Upper lobe of left lung (tissue), 6 donors: ENCODE measurements around the gene UNCX. TPM values are rescaled to one million over a fixed set of nuclear protein-coding genes. Genes with fewer than 3 reads are reported as not detected.
A peak's percentile ranks its signal among the peaks of the same experiment; 100 is the strongest.

Experiments used
- ATAC-seq, 2 donors: fragments of 200-7000 bp; cut with Tn5 transposase; one replicate each; pipeline ENCODE4 v1.9.1; 2022; ENCODE audit warnings: mild to moderate bottlenecking in 2 of 2, moderate library complexity in 2 of 2; ENCODE audit not compliant: low FRiP score in 2 of 2
- DNase-seq, 2 donors: peaks; one replicate each; pipeline ENCODE4 v3.0.0-alpha.2; 2019 to 2020
- H3K27ac ChIP-seq, 4 donors: fragments of 200-600 bp; sonication (generic); one replicate each; pipeline ENCODE4 v1.5.1; 2016 to 2019
- H3K27me3 ChIP-seq, 4 donors: fragments of 200-600 bp; sonication (generic); one replicate each; pipeline ENCODE4 v1.5.1; 2017 to 2019
- H3K36me3 ChIP-seq, 4 donors: fragments of 200-600 bp; sonication (generic); one replicate each; pipeline ENCODE4 v1.5.1; 2016 to 2019
- H3K4me1 ChIP-seq, 4 donors: fragments of 200-600 bp; sonication (generic); one replicate each; pipeline ENCODE4 v1.5.1; 2018 to 2019
- H3K4me3 ChIP-seq, 4 donors: fragments of 200-600 bp; sonication (generic); one replicate each; pipeline ENCODE4 v1.5.1; 2017 to 2019; ENCODE audit warnings: mild to moderate bottlenecking in 2 of 4, moderate library complexity in 1 of 4
- H3K9me3 ChIP-seq, 4 donors: fragments of 200-600 bp; sonication (generic); one replicate each; pipeline ENCODE4 v1.5.1; 2018 to 2019
- CTCF ChIP-seq, 6 experiments: fragments of 450-650 bp in 4 of 6; fragments of 200-600 bp in 2 of 6; sonication (generic) in 2 of 6; IDR thresholded peaks; one replicate each; pipeline ENCODE4 v1.5.1; 2016 to 2019; ENCODE audit warnings: antibody characterized with exemption in 6 of 6
- EP300 ChIP-seq, 4 donors: sonication (generic); formaldehyde crosslinking; IDR thresholded peaks; one replicate each; pipeline ENCODE4 v1.5.1; 2017; ENCODE audit warnings: antibody characterized with exemption in 4 of 4, control low read depth in 2 of 4
- POLR2A ChIP-seq, 4 donors: fragments of 450-650 bp; IDR thresholded peaks; one replicate each; pipeline ENCODE4 v1.5.1; 2016 to 2017; ENCODE audit warnings: antibody characterized with exemption in 4 of 4, mild to moderate bottlenecking in 2 of 4
- POLR2AphosphoS5 ChIP-seq, 2 donors: sonication (generic); formaldehyde crosslinking; IDR thresholded peaks; one replicate each; pipeline ENCODE4 v1.5.1; 2017; ENCODE audit warnings: antibody characterized with exemption in 2 of 2
- WGBS, 2 donors: methylation state at CpG; one replicate each; pipeline ENCODE4 v1.1.5; 2017 to 2018; 5-methylcytosine and 5-hydroxymethylcytosine counted together
- total RNA-seq, 6 donors: library from RNA; depleted of rRNA in 4 of 6; stranded (reverse); fragments of >200 nt in 4 of 6; gene quantifications; one replicate each; pipeline versions ENCODE4 v1.1.0 to v1.2.1, GENCODE V29; 2016 to 2021
- donor health status: DM: no; HTN: no; CAD: no; lungs with moderate emphysema.
- donor health status: DM: no; HTN: yes; CAD: no; lungs with severe emphysema.

UNCX gene
- total RNA-seq, 6 donors from 2014 or later: not detected

- H3K27ac ChIP-seq: no peak overlapping the region
- no peaks in the 10 kb centered on the region for H3K36me3 ChIP-seq
- no peaks in the 10 kb centered on the region for H3K9me3 ChIP-seq
- peaks cover 6 to 36% (median 10%) of the 10 kb centered on the region in 4 donors for H3K4me1 ChIP-seq
- DNase-seq (peak in 1 of 2 donors; percentile 69), ATAC-seq (no peak)
- H3K27me3 ChIP-seq: peaks cover 4 to 97% (median 70%) of the 10 kb centered on the region in 4 donors
- H3K4me3 ChIP-seq: no peak overlapping the region
- 6 to 9% methylated on average over 31 to 40 of the region's 51 CpGs for WGBS, 2 donors
- TF ChIP-seq POLR2A (IDR thresholded peaks at IDR 0.05) (no peak), EP300 (IDR thresholded peaks at IDR 0.05) (no peak), CTCF (IDR thresholded peaks at IDR 0.05) (no peak), POLR2AphosphoS5 (IDR thresholded peaks at IDR 0.05) (no peak)
Observed at GRCh38 chr7:1241603-1242255, 9.1 kb downstream of the UNCX start.

GRCh38 chr7:1242256-1242605 lies 9.6 kb downstream of the UNCX start:
- H3K4me3 ChIP-seq: no peak overlapping the region
- H3K36me3 ChIP-seq: no peaks in the 10 kb centered on the region
- H3K4me1 ChIP-seq: peaks cover 10 to 36% (median 13%) of the 10 kb centered on the region in 4 donors
- peak in 1 of 2 donors; percentile 55 for DNase-seq
- 7 to 11% methylated on average over 24 to 28 of the region's 33 CpGs for WGBS, 2 donors
- no peak overlapping the region for H3K27ac ChIP-seq
- ATAC-seq: no peak
- no peak for TF ChIP-seq POLR2A (IDR thresholded peaks at IDR 0.05)
- no peak for TF ChIP-seq POLR2AphosphoS5 (IDR thresholded peaks at IDR 0.05)
- no peak for TF ChIP-seq CTCF (IDR thresholded peaks at IDR 0.05)
- no peak for TF ChIP-seq EP300 (IDR thresholded peaks at IDR 0.05)
- H3K9me3 ChIP-seq: no peaks in the 10 kb centered on the region
- H3K27me3 ChIP-seq: peaks cover 6 to 97% (median 72%) of the 10 kb centered on the region in 4 donors

- peak in 1 of 2 donors; percentile 83 for DNase-seq
- ATAC-seq: no peak
- Histone ChIP-seq H3K4me1 (peaks cover 15 to 36% (median 18%) of the 10 kb centered on the region in 4 donors), H3K36me3 (no peaks in the 10 kb centered on the region), H3K27me3 (peaks cover 7 to 97% (median 74%) of the 10 kb centered on the region in 4 donors), H3K4me3 (no peak overlapping the region), H3K9me3 (no peaks in the 10 kb centered on the region), H3K27ac (no peak overlapping the region)
- TF ChIP-seq POLR2A (IDR thresholded peaks at IDR 0.05) (no peak), CTCF (IDR thresholded peaks at IDR 0.05) (no peak), EP300 (IDR thresholded peaks at IDR 0.05) (no peak)
- 9 to 13% methylated on average over 28 to 34 of the region's 53 CpGs for WGBS, 2 donors
Observed at GRCh38 chr7:1242606-1243289, 10.1 kb downstream of the UNCX start.

GRCh38 chr7:1243290-1243963 lies 10.8 kb downstream of the UNCX start:
- Histone ChIP-seq H3K36me3 (no peaks in the 10 kb centered on the region), H3K4me1 (peaks cover 17 to 41% (median 23%) of the 10 kb centered on the region in 4 donors), H3K9me3 (no peaks in the 10 kb centered on the region), H3K4me3 (no peak overlapping the region), H3K27ac (no peak overlapping the region), H3K27me3 (peaks cover 7 to 95% (median 70%) of the 10 kb centered on the region in 4 donors)
- no peak for ATAC-seq
- TF ChIP-seq EP300 (IDR thresholded peaks at IDR 0.05) (no peak), CTCF (IDR thresholded peaks at IDR 0.05) (no peak), POLR2AphosphoS5 (IDR thresholded peaks at IDR 0.05) (no peak), POLR2A (IDR thresholded peaks at IDR 0.05) (no peak)
- 10 to 15% methylated on average over 12 to 17 of the region's 17 CpGs for WGBS, 2 donors
- DNase-seq: peak in 1 of 2 donors; percentile 63
